ENCODE results near the gene PIM2. TPM values are rescaled to one million over a fixed set of nuclear protein-coding genes. Genes with fewer than 3 reads are reported as not detected.

The PIM2 gene
- 100 to 1,000 TPM; 117 to 118 TPM for total RNA-seq
- polyA plus RNA-seq, result 100 to 1,000 TPM; 396 to 489 TPM

- H3K27ac Mint-ChIP-seq, result peak within 1 kb of the TSS; percentile 87 to 98 (median 96)
- Histone ChIP-seq H3K27ac (ENCODE audit: low read depth, low read length) (peak within 1 kb of the TSS; percentile 88), H3K4me1 (ENCODE audit: insufficient read depth, low read length) (peaks cover 67% of the 10 kb centered on the region), H3K36me3 (ENCODE audit: insufficient read depth, low read length) (peaks cover 36% of the 10 kb centered on the region), H3K4me3 (ENCODE audit: low read length in 2 of 2) (peak within 1 kb of the TSS; percentile 91 to 98), H3K27me3 (ENCODE audit: insufficient read depth, low read length) (no peaks in the 10 kb centered on the region), H3K9me3 (ENCODE audit: control insufficient read depth in 1 of 2, low read length in 2 of 2) (no peaks in the 10 kb centered on the region)
- peaks cover 0 to 10% (median 0%) of the 10 kb centered on the region in 8 donors for H3K9me3 Mint-ChIP-seq
- H3K27me3 Mint-ChIP-seq, result no peaks in the 10 kb centered on the region
- peak; percentile 90 to 97 (median 95) for DNase-seq
- peaks cover 35 to 68% of the 10 kb centered on the region in 2 donors for H3K36me3 Mint-ChIP-seq
- ChIA-PET POLR2A (ENCODE audit: partially characterized antibody) (interaction anchor here (0.9 to 6.3 kb wide), 10 partner anchors 9 to 182 kb away, joined by 3 to 235 read pairs (median 6); partner anchors contain the start of genes GRIPAP1, HDAC6, OTUD5 and PQBP1), CTCF (ENCODE audit: partially characterized antibody) (interaction anchor here (1.4 to 4.1 kb wide), 2 partner anchors 18 to 270 kb away, joined by 5 to 22 read pairs; no protein-coding TSS in a partner anchor)
- H3K4me3 Mint-ChIP-seq, result peak within 1 kb of the TSS; percentile 93 to 98 (median 96)
- peaks cover 23 to 87% (median 52%) of the 10 kb centered on the region in 4 donors for H3K4me1 Mint-ChIP-seq
- intact Hi-C loops (cut with micrococcal nuclease), result loop anchor here (1.0 to 5.0 kb wide), 4 partner anchors 19 to 125 kb away; partner anchors contain the start of genes GRIPAP1 and TFE3
Observed at GRCh38 chrX:48918643-48919340, at the start of gene PIM2. Gene PIM2, minus strand, starts transcription at chrX:48919024. Its CDS starts 190 bp downstream, at chrX:48918834.

- Histone ChIP-seq H3K36me3 (ENCODE audit: insufficient read depth, low read length) (no peaks in the 10 kb centered on the region), H3K9me3 (ENCODE audit: control insufficient read depth in 1 of 2, low read length in 2 of 2) (no peaks in the 10 kb centered on the region), H3K27ac (ENCODE audit: low read depth, low read length) (no peak overlapping the region), H3K27me3 (ENCODE audit: insufficient read depth, low read length) (no peaks in the 10 kb centered on the region), H3K4me3 (ENCODE audit: low read length in 2 of 2) (no peak overlapping the region), H3K4me1 (ENCODE audit: insufficient read depth, low read length) (peaks cover 9% of the 10 kb centered on the region)
- Mint-ChIP-seq H3K4me3 (no peak overlapping the region), H3K27ac (no peak overlapping the region), H3K27me3 (no peaks in the 10 kb centered on the region), H3K9me3 (no peaks in the 10 kb centered on the region), H3K36me3 (no peaks in the 10 kb centered on the region), H3K4me1 (peaks cover 6 to 23% (median 11%) of the 10 kb centered on the region in 4 donors)
- DNase-seq, result no peak
- ChIA-PET CTCF (ENCODE audit: partially characterized antibody) (no interaction called here), POLR2A (ENCODE audit: partially characterized antibody) (no interaction called here)
- intact Hi-C loops (cut with micrococcal nuclease), result no loop called here
Observed at GRCh38 chrX:48968377-48968776, 49.6 kb upstream of the PIM2 start.

GRCh38 chrX:48966796-48967579 is 48.2 kb upstream of the PIM2 start:
- Histone ChIP-seq H3K4me1 (ENCODE audit: insufficient read depth, low read length) (peaks cover 5% of the 10 kb centered on the region), H3K36me3 (ENCODE audit: insufficient read depth, low read length) (no peaks in the 10 kb centered on the region), H3K27me3 (ENCODE audit: insufficient read depth, low read length) (no peaks in the 10 kb centered on the region), H3K9me3 (ENCODE audit: control insufficient read depth in 1 of 2, low read length in 2 of 2) (no peaks in the 10 kb centered on the region), H3K4me3 (ENCODE audit: low read length in 2 of 2) (no peak overlapping the region), H3K27ac (ENCODE audit: low read depth, low read length) (no peak overlapping the region)
- intact Hi-C loops (cut with micrococcal nuclease), result no loop called here
- Mint-ChIP-seq H3K4me3 (no peak overlapping the region), H3K27me3 (no peaks in the 10 kb centered on the region), H3K4me1 (peaks cover 0 to 9% (median 5%) of the 10 kb centered on the region in 4 donors), H3K9me3 (no peaks in the 10 kb centered on the region), H3K36me3 (no peaks in the 10 kb centered on the region), H3K27ac (no peak overlapping the region)
- POLR2A ChIA-PET (ENCODE audit: partially characterized antibody), result no interaction called here
- DNase-seq, result no peak
- CTCF ChIA-PET (ENCODE audit: partially characterized antibody), result no interaction called here

DNA sequence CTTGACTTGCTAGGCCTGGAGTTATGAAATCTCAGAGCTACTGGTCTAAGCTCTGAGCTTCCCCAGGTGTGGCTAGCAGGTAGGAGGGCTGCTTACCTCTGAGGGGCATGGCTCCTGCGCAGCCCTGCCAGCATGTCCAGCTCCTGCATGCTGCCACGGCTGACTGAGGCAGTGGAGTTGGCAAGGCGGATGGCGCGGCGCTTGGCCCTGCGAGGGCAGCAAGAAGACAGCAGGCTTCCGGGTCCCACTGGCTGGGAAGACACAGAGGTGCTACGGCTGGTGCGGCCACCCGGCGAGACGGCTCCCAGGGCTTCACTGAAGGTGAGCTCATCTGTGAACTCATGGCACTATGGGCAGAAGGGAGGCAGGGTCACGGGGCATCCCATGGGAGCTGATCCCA is 47.1 kb upstream of the PIM2 start:
- no peak overlapping the region for H3K4me3 ChIP-seq (ENCODE audit: low read length in 2 of 2)
- H3K9me3 ChIP-seq (ENCODE audit: control insufficient read depth in 1 of 2, low read length in 2 of 2), result no peaks in the 10 kb centered on the region
- H3K9me3 Mint-ChIP-seq, result no peaks in the 10 kb centered on the region
- H3K36me3 Mint-ChIP-seq, result no peaks in the 10 kb centered on the region
- ChIA-PET CTCF (ENCODE audit: partially characterized antibody) (no interaction called here), POLR2A (ENCODE audit: partially characterized antibody) (no interaction called here)
- H3K4me1 ChIP-seq (ENCODE audit: insufficient read depth, low read length), result no peaks in the 10 kb centered on the region
- H3K27me3 ChIP-seq (ENCODE audit: insufficient read depth, low read length), result no peaks in the 10 kb centered on the region
- intact Hi-C loops (cut with micrococcal nuclease), result no loop called here
- H3K36me3 ChIP-seq (ENCODE audit: insufficient read depth, low read length), result no peaks in the 10 kb centered on the region
- no peak overlapping the region for H3K27ac Mint-ChIP-seq
- no peaks in the 10 kb centered on the region for H3K27me3 Mint-ChIP-seq
- H3K4me3 Mint-ChIP-seq, result no peak overlapping the region
- H3K27ac ChIP-seq (ENCODE audit: low read depth, low read length), result no peak overlapping the region
- no peak for DNase-seq
- peaks cover 0 to 6% (median 3%) of the 10 kb centered on the region in 4 donors for H3K4me1 Mint-ChIP-seq

DNA sequence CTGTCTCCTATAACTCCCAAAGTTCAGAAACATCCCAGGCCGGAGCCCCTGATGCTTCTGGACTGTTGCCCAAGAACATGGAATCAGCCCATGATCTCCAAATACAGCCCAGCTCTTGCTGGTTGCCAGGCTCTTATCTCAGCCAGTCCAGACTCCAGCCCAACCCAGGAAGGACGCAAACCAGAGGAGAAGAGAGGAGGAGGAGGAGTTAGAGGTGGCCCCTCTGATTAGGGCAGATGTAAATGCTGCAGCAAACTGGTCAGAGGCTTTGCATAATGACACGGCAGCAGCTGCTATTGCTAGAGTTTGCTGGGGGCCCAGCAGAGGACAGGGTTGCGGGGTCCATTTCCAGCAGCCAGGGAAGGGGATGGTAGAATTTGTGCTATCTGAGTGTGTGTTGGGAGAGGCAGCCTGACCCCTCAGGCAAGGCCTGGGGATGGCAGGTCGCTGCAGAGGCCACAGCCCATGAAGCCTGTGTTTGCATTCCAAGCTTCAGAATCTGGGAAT is 42.8 kb upstream of the PIM2 start:
- H3K4me3 Mint-ChIP-seq, result no peak overlapping the region
- Histone ChIP-seq H3K4me1 (ENCODE audit: insufficient read depth, low read length) (peaks cover 13% of the 10 kb centered on the region), H3K27me3 (ENCODE audit: insufficient read depth, low read length) (no peaks in the 10 kb centered on the region), H3K9me3 (ENCODE audit: control insufficient read depth in 1 of 2, low read length in 2 of 2) (no peaks in the 10 kb centered on the region), H3K36me3 (ENCODE audit: insufficient read depth, low read length) (no peaks in the 10 kb centered on the region), H3K27ac (ENCODE audit: low read depth, low read length) (no peak overlapping the region), H3K4me3 (ENCODE audit: low read length in 2 of 2) (no peak overlapping the region)
- ChIA-PET CTCF (ENCODE audit: partially characterized antibody) (interaction anchor here (2.5 kb wide), 1 partner anchor 10 kb away, joined by 6 read pairs; the partner anchor contains the start of gene KCND1), POLR2A (ENCODE audit: partially characterized antibody) (interaction anchor here (1.0 kb wide), 1 partner anchor 64 kb away, joined by 3 read pairs; the partner anchor contains the start of gene TIMM17B)
- H3K9me3 Mint-ChIP-seq, result peaks cover 0 to 4% (median 0%) of the 10 kb centered on the region in 8 donors
- DNase-seq, result no peak
- H3K27me3 Mint-ChIP-seq, result no peaks in the 10 kb centered on the region
- intact Hi-C loops (cut with micrococcal nuclease), result no loop called here
- peaks cover 0 to 13% of the 10 kb centered on the region in 2 donors for H3K36me3 Mint-ChIP-seq
- H3K27ac Mint-ChIP-seq, result peak overlapping the region in 3 of 7 donors; percentile 14 to 84 (median 36)
- peaks cover 4 to 28% (median 11%) of the 10 kb centered on the region in 4 donors for H3K4me1 Mint-ChIP-seq

GRCh38 chrX:48960291-48960690 is 41.5 kb upstream of the PIM2 start:
- Histone ChIP-seq H3K4me3 (ENCODE audit: low read length in 2 of 2) (no peak overlapping the region), H3K9me3 (ENCODE audit: control insufficient read depth in 1 of 2, low read length in 2 of 2) (no peaks in the 10 kb centered on the region), H3K4me1 (ENCODE audit: insufficient read depth, low read length) (peaks cover 27% of the 10 kb centered on the region), H3K27ac (ENCODE audit: low read depth, low read length) (no peak overlapping the region), H3K36me3 (ENCODE audit: insufficient read depth, low read length) (peaks cover 4% of the 10 kb centered on the region), H3K27me3 (ENCODE audit: insufficient read depth, low read length) (no peaks in the 10 kb centered on the region)
- Mint-ChIP-seq H3K27me3 (no peaks in the 10 kb centered on the region), H3K4me3 (peak overlapping the region in 4 of 8 donors; percentile 4 to 67 (median 22)), H3K27ac (peak overlapping the region in 6 of 7 donors; percentile 9 to 100 (median 74)), H3K4me1 (peaks cover 9 to 42% (median 19%) of the 10 kb centered on the region in 4 donors), H3K9me3 (peaks cover 0 to 4% (median 0%) of the 10 kb centered on the region in 8 donors), H3K36me3 (peaks cover 0 to 20% of the 10 kb centered on the region in 2 donors)
- ChIA-PET POLR2A (ENCODE audit: partially characterized antibody) (no interaction called here), CTCF (ENCODE audit: partially characterized antibody) (interaction anchor here (1.5 kb wide), 1 partner anchor 13 kb away, joined by 9 read pairs; no protein-coding TSS in a partner anchor)
- intact Hi-C loops (cut with micrococcal nuclease), result no loop called here
- no peak for DNase-seq
